Brain pericyte (primary cell): ENCODE results near the gene SMARCA2.

Experiments used
- DNase-seq: peaks from one replicate; pipeline ENCODE4 v3.0.0-alpha.2; 2012; ENCODE audit warnings: low read depth, low spot score

Gene SMARCA2

DNA sequence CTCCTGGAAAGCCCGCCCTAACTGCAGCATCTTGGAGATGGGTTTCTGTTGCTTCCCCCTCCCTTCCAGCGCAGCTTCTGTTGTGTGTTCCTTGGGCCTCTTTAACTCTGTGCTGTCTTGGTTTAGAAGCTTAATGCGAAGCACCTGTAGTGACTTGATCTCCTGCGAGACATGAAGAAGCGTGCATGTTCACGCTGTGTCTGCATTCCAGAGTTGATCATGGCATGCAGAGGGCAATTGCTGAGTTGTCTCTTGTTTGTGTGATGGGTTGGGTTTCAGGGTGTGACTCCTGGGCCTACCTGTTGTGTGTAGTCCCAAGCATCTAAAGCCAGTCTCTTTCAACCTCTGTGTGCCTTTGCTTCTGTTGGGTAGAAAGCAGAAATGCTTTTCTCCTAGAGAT lies 155.6 kb downstream of the SMARCA2 start:
- DNase-seq: no peak

DNA sequence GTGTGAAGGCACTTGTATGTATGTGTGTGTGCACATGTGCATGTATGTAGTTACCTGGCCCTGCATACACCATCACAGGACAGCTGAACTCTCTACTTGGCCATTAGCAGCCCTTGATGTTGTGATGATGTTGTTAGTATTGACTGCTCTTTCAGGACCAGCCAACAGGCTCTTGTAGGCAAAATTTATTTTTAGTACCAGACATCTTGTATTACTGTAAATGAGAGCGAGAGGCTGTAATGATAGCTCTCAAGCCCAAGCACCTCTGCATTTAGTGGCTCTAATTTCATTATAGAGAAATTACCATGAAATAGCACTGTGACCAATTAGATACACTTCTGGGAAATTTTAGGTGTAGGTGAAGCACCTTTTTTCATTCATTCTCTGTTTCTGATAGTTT lies 158.0 kb downstream of the SMARCA2 start:
- no peak for DNase-seq

DNA sequence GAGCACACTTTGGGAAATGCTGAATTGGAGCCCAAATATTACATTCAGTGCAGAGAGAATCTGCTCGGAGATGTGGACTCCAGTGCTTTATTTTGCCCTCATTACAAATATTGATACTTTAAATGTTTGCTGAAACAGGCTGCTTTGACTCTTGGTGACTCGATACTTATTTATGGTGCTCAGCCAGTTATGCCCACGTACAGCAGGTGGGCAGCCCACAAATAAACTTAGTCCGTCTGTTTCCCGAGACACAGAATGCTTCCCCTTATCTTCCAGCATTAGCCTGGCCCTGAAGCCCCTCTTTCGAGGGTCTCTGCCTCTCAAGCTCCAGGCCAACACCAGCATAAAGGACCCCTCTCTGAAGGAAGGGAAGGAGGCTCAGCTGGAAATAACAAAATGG lies 158.7 kb downstream of the SMARCA2 start:
- no peak for DNase-seq

DNA sequence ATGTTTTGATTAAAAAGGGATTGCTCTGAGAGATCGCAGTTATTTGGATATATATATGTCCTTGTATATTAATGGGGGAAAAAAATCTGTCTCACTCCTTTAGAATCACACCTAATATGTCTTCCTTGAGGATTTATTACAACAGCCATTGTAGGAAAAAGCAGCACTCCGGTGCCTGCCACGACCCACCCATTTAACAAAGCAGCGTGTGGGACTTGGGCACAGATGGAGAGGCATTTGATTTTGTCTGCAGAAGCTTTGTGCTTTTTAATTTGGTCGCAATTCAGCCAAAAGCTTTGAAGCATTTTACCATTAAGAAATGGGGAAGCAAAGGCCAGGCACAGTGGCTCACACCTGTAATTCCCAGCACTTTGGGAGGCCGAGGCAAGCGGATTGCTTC lies 159.2 kb downstream of the SMARCA2 start:
- DNase-seq: no peak

DNA sequence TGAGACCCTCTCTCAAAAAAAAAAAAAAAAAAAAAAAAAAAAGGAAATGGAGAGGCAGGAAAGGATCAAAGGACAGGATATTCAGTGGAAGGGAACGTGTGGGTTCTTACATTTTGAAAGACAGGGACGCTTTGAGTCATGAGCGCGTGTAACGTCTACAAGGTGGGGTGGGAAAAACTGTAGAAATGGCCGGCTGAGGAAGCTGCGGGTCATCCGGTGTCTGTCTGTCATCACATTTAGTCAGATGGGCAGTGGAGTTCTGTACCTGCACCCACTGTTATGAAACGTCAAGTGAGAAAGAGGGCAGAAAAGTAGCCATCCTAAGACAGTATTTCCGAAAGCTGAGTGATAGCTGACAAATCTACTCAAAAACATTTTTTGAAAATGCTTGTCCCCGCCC lies 159.8 kb downstream of the SMARCA2 start:
- DNase-seq: no peak

DNA sequence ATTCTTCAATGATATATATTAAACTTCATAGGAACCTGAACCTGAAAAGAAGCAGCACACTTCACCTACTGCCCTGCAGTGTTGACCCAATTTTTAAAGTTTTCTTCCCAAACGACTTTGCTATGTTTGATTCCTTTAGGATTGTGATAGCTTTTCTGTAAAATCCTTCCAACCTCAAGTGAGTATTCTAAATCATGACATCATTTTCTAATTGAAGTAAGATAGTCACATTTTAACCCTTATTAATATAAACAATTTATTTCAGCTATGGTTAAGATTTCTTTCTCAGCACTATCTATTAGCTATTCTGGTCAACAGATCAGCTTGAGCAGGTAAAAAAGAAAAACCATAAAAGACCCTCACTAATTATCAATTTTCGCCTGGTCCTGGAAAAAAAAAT lies 162.0 kb downstream of the SMARCA2 start:
- DNase-seq: no peak

DNA sequence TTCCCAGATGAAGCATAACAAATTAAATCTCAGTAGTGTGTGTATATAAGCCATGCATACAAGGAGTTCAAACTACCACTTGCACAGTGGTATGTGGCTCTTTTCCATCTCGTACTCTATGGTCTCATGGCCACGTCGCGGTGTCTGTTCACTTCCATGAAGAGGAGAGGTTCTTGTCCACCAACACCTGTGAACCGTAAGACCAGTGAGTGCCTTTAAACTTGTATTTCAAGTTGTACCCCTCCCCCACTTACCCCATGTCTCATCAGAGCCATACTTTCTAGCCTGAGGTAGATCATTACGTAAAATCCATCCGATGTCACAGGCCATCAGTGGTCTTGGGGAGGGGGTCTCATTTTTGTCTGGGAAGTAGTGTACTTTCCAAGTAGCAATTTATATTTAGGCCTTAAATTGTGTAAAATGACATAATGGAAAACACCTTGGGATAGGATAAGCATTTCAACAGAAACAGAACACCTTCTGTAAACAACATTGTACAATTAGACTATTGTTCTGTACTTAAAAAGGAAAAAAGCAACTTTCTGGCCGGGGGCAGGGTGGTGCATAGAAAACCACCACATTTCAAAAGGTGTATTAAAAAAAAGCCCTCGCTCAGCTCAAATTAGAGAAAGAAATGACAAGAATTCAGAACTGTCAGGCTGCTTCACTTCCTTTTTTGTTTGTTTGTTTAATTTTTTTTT lies 163.0 kb downstream of the SMARCA2 start:
- DNase-seq: no peak

DNA sequence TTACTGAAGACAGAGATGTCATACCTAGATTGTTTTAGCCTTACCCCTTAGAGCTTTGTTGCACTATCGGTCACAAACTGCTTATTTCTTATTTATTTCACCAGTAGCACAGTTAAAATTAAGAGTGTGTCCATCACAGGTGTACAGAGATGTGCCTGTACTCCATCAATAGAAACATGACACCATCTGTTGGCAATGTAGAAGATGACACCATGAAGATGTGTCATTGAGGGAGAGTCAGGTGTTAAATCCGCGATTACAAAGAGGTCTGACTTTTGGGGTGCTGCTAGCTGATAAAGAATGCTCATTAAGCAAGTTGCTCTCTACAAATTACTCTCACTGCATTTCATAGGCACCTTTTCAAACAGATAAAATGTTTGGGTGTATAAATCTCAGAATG lies 164.4 kb downstream of the SMARCA2 start:
- no peak for DNase-seq

DNA sequence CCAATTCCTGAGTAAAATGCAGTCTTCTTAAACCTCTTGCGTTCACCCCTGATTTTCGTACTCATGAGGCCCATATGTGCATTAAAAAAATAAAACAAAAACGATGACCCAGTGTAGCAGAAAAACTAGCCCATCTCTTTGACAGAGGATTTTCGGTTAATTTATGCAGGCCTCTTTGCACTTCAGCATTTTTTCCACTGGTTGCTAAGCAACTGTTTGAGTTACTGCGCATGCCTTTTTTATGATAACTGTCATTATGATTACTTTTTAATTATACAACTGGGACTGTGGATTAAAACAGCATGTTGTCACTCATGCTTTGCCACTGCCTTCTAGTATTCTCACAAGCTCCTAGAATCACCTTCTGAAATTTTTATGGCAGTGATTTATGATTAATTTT lies 165.0 kb downstream of the SMARCA2 start:
- DNase-seq: no peak

DNA sequence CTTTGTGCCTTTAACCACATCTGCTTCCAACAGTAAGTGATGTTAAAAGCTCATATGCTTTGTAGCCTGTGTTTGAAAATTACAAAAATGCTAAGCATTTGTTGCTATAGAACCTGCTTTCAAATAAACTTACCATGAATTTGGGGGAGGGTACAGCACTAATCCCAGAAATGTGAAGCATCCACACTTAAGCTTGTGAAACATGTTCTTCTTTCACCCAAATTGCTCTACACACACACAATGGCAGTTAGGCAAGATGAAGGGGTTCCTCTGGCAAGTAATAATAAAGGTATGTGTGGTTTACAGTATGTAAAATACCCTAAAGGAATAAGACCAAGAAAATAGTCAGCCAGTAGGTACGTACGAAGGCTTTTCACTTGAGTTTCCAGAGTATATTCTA lies 165.6 kb downstream of the SMARCA2 start:
- no peak for DNase-seq

DNA sequence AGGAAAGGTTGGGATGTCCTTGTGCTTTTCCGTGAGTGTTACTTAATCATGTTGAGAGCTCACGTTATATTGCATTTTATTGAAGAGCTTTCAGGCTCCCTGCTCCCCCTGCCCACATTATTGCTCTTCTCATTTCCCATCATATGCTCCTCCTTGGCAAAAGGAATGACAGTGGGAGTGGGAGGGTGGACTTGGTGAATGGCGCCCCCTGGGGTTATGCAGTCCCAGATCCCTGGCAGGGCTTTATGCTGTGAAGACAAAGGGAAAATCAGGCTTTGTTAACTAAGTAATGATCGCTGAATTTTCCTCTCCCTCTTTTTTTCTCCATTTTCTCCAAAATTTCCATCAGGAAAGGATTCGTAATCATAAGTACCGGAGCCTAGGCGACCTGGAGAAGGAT lies 166.6 kb downstream of the SMARCA2 start:
- DNase-seq: no peak

DNA sequence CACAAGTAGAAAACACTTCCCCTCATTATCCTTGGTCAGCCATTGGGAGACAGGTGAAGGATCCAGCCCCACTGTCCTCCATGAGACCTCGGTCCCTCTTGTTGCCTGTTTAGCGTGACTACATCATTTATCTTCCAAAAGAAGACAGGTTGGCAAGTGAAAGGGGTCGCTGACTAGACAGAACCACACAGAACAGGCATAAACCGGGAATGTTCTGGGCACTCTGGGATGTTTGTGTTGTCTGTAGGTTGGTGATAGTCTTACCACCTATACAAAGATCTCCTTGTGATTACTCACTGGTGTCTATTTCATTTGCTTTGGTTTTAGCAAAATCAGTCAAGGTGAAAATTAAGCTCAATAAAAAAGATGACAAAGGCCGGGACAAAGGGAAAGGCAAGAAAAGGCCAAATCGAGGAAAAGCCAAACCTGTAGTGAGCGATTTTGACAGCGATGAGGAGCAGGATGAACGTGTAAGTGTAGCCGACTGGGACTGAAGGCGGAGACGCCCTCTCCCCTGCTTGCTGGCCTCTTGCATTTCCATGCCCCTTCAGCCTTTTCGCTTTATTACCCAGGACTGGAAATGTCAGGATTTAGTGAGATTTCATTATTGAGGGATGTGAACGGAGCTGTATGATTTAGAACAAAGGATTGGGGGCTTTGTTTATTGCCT lies 175.9 kb downstream of the SMARCA2 start:
- DNase-seq: no peak

DNA sequence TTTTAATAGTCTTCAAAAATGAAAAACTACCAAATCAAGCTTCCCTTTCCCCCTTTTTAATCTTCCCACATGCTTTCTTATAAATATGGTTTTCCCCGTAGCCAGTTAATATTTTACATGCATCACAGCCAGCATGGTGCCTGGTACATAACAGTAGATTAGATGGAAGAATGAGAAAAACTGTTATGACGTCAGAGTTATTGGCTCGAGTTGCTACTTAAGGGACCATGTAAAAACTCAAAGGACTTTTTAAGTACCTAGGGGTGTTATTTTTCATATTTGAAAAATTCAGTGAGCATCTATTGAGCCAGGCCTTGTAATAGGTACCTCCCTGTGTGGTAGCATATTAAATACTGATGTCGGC lies 176.4 kb downstream of the SMARCA2 start:
- no peak for DNase-seq

DNA sequence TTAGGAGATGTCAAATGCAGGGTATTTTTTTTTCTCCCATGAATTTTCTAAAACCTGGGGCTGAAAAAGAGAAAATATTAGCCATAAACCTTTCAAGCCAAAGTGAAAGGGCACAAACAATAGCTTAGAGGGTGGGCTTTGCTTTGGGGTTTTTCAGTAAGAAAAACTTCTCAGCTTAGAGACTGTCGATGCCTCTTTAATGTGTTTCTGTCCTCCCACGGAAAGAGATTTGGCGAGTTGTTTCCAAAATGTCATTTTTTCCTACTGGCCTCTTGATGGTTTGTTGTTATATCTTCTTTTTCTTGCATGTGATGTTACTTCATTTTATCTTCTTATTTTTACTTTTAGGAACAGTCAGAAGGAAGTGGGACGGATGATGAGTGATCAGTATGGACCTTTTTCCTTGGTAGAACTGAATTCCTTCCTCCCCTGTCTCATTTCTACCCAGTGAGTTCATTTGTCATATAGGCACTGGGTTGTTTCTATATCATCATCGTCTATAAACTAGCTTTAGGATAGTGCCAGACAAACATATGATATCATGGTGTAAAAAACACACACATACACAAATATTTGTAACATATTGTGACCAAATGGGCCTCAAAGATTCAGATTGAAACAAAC lies 177.3 kb downstream of the SMARCA2 start:
- DNase-seq: no peak

DNA sequence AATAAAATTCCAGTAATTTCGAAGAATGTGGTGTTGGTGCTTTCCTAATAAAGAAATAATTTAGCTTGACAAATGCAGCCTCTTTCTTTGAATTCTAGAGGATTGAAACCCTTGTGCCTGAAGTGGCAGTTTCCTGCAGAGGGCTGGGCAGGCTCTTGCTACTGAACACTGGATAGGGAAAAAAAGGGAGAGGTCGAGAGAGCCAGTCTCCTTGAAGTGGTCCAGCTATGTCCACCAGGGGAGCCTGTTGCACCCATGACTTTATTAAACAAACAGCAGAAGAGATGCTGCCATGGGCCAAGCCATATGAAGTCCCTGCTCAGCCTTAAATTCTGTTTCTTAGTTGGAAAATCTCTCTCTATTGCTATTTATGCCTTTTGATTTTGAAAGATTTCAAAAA lies 178.4 kb downstream of the SMARCA2 start:
- DNase-seq: no peak

DNA sequence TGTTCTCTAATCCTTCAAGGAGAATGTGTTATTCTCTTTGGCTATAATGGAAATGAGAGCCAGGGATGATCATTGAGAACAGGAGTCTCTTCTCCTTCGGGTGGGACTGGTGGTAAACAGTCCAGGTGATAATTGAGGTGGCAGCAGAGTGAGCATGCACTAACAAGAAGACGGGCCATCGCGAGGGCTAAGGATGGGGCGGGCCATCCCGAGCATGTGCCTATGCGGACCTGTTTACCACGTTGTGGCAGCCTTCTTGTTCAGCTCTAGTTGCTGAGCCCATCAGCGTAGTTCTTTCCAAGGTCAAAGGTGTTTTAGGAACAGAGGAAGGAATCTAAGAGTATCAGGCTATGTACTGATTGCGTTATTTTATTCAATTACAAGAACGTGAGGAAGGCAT lies 180.1 kb downstream of the SMARCA2 start:
- no peak for DNase-seq

DNA sequence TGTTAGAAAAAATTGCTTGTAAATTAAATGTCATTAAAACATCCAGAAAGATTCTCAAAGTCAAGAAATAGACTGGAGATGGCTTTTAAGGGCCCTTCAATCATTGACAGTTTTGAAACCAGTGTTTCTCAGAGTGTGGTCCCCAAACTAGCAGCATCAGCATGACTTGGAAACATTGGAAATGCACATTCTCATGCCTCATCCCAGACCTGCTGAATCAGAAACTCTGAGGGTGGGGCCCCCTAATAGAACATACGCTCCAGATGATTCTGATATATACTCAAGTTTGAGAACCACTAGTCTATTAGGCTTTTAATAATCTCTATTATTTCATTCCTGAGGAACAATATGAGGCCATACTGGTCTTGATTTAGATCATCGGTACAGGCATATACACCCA lies 181.6 kb downstream of the SMARCA2 start:
- no peak for DNase-seq

DNA sequence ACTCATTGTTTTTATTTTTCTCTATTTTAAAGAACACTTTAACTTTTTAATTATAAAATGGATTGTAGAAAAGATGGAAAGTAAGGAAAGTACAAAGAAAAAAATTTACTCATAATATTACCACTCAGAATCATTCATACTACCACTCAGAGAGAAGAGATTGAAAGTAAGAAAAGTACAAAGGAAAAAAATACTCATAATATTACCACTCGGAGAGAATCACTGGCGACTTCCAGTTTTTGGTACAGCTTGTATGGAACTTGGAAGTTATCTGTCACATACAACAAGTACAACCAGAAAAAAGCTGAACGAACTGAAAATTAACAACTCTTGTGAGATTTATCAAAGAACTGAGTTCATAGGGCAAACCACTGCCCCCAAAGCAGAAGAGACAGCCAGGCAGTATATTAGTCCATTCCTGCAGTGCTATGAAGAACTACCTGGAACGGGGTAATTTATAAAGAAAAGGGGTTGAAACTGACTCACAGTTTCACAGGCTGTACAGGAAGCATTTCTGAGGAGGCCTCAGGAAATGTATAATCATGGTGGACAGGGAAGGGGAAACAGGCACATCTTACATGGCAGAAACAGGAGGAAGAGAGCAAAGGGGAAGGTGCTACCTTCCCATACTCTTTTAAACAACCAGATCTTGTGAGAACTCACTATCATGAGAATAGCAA lies 183.9 kb downstream of the SMARCA2 start:
- no peak for DNase-seq

DNA sequence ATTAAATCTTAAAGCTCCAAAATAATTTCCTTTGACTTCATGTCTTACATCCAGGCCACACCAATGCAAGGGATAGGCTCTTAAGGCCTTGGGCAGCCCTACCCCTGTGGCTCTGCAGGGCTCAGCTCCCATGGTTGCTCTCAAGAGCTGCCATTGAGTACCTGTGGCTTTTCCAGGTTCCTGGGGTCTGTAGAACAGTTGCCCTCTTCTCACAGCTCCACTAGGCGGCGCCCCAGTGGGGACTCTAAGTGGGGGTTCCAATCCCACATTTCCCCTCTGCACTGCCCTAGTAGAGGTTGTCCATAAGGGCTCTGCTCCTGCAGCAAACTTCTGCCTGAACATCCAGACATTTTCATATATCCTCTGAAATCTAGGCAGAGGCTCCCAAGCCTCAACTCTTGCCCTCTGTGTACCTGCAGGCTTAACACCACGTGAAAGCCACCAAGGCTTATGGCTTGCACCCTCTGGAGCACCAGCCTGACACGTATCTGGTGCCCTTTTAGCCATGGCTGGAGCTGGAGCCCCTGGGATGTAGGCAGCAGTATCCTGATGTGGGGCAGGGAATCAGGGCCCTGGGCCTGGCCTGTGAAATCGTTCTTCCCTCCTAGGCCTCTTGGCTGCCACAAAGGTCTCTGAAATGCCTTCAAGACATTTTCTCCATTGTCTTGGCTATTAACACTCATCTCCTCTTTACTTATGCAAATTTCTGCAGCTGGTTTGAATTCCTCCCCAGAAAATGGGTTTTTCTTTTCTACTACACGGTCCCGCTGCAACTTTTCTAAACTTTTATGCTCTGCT lies 185.1 kb downstream of the SMARCA2 start:
- DNase-seq: no peak

DNA sequence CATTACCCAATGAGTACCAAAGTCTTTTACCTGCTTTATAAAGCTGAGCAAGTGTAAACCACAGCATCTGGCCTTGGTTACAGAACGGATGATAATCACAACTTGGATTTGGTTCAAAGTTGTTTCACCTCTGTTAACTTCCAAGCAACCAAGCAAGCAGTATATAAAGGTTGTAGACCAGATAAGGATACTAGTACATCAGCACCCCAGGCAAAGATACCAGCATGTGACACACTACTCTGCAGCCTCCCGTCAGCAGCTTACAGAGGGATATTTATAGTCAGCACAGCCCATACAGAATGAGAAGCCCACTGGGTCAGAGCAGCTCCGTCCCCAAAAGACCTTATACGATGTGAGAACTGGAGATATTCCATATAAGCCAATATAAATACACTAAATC lies 193.3 kb downstream of the SMARCA2 start:
- DNase-seq: no peak

DNA sequence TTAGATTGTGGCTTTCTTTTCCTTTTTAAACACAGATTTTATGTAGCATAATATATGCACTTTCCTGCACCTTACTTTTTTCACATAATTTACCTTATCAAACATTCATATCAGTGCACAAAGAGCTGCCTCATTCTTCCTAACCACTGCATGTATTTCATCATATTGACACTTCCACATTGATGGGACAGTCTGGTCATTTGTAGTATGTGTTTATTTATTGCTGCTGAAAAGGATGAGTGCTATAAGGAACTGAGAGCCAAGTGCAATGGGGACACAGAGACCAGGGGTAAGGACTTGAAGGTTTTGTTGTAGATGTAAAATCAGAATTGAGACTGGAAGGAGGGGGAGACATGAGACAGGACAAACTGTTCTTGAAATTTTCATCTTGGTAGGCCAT lies 193.8 kb downstream of the SMARCA2 start:
- no peak for DNase-seq

DNA sequence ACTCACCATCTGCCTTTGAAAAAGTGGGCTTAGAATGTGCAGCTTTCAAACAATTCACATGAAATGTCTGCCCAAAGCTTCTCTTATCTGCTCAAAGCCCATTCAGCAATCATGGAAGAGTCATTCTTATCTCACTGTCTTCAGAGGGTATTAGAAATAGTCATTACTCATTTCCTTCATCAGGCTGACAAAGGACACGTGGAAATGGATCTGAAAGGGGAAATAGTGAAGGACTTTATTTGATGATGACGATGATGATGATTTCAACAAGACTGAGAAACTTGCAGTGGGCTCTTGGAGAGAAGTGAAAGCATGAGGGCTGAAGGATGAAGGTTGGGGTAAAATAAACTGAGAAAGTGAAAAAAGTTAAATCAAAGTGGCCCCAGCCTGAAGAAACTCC lies 194.3 kb downstream of the SMARCA2 start:
- no peak for DNase-seq
